OCI-LY7 (cell line): ENCODE results near the gene PLCB1.

Experiments
- EZH2phosphoT487 ChIP-seq: fragments of 200-600 bp; sonication (generic); IDR thresholded peaks from 2 replicates; pipeline ENCODE4 v1.6.1; 2018; ENCODE audit warnings: low read depth, borderline replicate concordance, mild to moderate bottlenecking, mixed run types, antibody characterized with exemption, low read length, moderate library complexity, mixed read lengths
- TF ChIP-seq, protein P1 (sequence below): fragments of 200-600 bp; sonication (generic); conservative IDR thresholded peaks from 2 replicates; pipeline ENCODE4 v1.5.1; 2014; ENCODE audit warnings: mild to moderate bottlenecking, antibody characterized with exemption, low read length, moderate library complexity, mixed read lengths

DNA sequence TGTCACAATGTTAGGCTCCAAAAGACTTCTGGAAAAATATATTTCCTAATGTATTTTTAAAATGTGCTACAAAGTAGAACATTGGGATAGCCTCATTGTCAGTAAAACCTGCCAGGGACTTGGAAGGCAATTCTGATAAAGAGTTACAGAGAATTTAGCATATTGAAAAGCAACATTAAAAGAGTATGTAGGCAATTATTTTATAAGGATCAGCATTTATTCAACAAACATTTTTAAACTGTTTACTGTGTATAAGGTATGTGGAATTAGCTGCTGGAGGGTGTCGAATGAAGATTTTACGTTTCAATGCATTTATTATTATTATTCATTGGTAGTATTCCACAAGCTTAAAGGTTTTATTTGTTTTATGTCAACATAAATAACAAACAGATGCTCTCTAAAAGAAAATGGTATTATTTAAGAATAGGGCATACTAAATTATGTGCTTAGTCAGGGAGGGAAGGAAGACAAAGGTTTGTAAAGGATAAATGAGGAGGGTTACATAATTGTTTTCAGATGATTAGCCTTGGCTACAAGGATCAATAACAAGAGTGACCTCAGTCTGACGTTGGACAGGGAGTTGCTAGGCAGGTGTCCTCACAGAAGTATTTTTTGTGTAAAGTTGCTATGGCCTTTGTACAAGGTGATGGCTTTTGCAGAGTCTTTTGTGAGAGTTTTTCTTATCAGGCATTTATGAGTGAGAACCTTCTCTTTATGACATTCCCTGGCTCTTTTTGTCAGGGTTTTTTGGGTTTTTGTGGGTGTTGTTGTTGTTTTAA, 623.5 kb downstream of the PLCB1 start:
- TF ChIP-seq, protein P1, sequence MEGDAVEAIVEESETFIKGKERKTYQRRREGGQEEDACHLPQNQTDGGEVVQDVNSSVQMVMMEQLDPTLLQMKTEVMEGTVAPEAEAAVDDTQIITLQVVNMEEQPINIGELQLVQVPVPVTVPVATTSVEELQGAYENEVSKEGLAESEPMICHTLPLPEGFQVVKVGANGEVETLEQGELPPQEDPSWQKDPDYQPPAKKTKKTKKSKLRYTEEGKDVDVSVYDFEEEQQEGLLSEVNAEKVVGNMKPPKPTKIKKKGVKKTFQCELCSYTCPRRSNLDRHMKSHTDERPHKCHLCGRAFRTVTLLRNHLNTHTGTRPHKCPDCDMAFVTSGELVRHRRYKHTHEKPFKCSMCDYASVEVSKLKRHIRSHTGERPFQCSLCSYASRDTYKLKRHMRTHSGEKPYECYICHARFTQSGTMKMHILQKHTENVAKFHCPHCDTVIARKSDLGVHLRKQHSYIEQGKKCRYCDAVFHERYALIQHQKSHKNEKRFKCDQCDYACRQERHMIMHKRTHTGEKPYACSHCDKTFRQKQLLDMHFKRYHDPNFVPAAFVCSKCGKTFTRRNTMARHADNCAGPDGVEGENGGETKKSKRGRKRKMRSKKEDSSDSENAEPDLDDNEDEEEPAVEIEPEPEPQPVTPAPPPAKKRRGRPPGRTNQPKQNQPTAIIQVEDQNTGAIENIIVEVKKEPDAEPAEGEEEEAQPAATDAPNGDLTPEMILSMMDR, result no peak
- TF ChIP-seq EZH2phosphoT487, result no peak
